ENCODE measurements around the gene DENND5B.
"Not testable (repeated sequence)": the region's sequence is repeated elsewhere in the genome, so short reads cannot be mapped to it uniquely, and the experiment has no call there.

The DENND5B gene

GRCh38 chr12:31627456-31628054, 36.6 kb upstream of the DENND5B start:
- no peak for DNase-seq (ENCODE audit: low read depth)
- no peak overlapping the region for H3K4me3 ChIP-seq (ENCODE audit: control insufficient read depth, low read depth, low read length)
- no peak for TF ChIP-seq CTCF (IDR thresholded peaks at IDR 0.05; ENCODE audit: control insufficient read depth, insufficient read depth, low read depth, low read length, missing control alignments)

GRCh38 chr12:31626270-31626995, 35.5 kb upstream of the DENND5B start:
- no peak overlapping the region for H3K4me3 ChIP-seq (ENCODE audit: control insufficient read depth, low read depth, low read length)
- no peak for TF ChIP-seq CTCF (IDR thresholded peaks at IDR 0.05; ENCODE audit: control insufficient read depth, insufficient read depth, low read depth, low read length, missing control alignments)
- DNase-seq (ENCODE audit: low read depth), result no peak

GRCh38 chr12:31622038-31622437, 31.1 kb upstream of the DENND5B start:
- H3K4me3 ChIP-seq (ENCODE audit: control insufficient read depth, low read depth, low read length), result no peak overlapping the region
- no peak for DNase-seq (ENCODE audit: low read depth)
- TF ChIP-seq CTCF (IDR thresholded peaks at IDR 0.05; ENCODE audit: control insufficient read depth, insufficient read depth, low read depth, low read length, missing control alignments), result no peak

GRCh38 chr12:31620311-31620710, 29.4 kb upstream of the DENND5B start:
- DNase-seq (ENCODE audit: low read depth), result no peak
- no peak for TF ChIP-seq CTCF (IDR thresholded peaks at IDR 0.05; ENCODE audit: control insufficient read depth, insufficient read depth, low read depth, low read length, missing control alignments)
- H3K4me3 ChIP-seq (ENCODE audit: control insufficient read depth, low read depth, low read length), result no peak overlapping the region

GRCh38 chr12:31618228-31619025, 27.5 kb upstream of the DENND5B start:
- no peak for TF ChIP-seq CTCF (IDR thresholded peaks at IDR 0.05; ENCODE audit: control insufficient read depth, insufficient read depth, low read depth, low read length, missing control alignments)
- peak; percentile 32 for DNase-seq (ENCODE audit: low read depth)
- H3K4me3 ChIP-seq (ENCODE audit: control insufficient read depth, low read depth, low read length), result no peak overlapping the region

GRCh38 chr12:31612819-31613218, 21.9 kb upstream of the DENND5B start:
- TF ChIP-seq CTCF (IDR thresholded peaks at IDR 0.05; ENCODE audit: control insufficient read depth, insufficient read depth, low read depth, low read length, missing control alignments), result no peak
- H3K4me3 ChIP-seq (ENCODE audit: control insufficient read depth, low read depth, low read length), result no peak overlapping the region
- no peak for DNase-seq (ENCODE audit: low read depth)

GRCh38 chr12:31608299-31608698, 17.4 kb upstream of the DENND5B start:
- DNase-seq (ENCODE audit: low read depth); H3K4me3 ChIP-seq (ENCODE audit: control insufficient read depth, low read depth, low read length): not testable (repeated sequence)
